HG03442 (cell line): ENCODE data around the gene NCAPG2.

Experiments used
- ATAC-seq: cut with Tn5 transposase; IDR thresholded peaks from one replicate; pipeline ENCODE4 v1.9.1; 2021; ENCODE audit warnings: mild to moderate bottlenecking, moderate library complexity; ENCODE audit not compliant: unreplicated experiment

Gene NCAPG2, protein sequence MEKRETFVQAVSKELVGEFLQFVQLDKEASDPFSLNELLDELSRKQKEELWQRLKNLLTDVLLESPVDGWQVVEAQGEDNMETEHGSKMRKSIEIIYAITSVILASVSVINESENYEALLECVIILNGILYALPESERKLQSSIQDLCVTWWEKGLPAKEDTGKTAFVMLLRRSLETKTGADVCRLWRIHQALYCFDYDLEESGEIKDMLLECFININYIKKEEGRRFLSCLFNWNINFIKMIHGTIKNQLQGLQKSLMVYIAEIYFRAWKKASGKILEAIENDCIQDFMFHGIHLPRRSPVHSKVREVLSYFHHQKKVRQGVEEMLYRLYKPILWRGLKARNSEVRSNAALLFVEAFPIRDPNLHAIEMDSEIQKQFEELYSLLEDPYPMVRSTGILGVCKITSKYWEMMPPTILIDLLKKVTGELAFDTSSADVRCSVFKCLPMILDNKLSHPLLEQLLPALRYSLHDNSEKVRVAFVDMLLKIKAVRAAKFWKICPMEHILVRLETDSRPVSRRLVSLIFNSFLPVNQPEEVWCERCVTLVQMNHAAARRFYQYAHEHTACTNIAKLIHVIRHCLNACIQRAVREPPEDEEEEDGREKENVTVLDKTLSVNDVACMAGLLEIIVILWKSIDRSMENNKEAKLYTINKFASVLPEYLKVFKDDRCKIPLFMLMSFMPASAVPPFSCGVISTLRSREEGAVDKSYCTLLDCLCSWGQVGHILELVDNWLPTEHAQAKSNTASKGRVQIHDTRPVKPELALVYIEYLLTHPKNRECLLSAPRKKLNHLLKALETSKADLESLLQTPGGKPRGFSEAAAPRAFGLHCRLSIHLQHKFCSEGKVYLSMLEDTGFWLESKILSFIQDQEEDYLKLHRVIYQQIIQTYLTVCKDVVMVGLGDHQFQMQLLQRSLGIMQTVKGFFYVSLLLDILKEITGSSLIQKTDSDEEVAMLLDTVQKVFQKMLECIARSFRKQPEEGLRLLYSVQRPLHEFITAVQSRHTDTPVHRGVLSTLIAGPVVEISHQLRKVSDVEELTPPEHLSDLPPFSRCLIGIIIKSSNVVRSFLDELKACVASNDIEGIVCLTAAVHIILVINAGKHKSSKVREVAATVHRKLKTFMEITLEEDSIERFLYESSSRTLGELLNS

DNA sequence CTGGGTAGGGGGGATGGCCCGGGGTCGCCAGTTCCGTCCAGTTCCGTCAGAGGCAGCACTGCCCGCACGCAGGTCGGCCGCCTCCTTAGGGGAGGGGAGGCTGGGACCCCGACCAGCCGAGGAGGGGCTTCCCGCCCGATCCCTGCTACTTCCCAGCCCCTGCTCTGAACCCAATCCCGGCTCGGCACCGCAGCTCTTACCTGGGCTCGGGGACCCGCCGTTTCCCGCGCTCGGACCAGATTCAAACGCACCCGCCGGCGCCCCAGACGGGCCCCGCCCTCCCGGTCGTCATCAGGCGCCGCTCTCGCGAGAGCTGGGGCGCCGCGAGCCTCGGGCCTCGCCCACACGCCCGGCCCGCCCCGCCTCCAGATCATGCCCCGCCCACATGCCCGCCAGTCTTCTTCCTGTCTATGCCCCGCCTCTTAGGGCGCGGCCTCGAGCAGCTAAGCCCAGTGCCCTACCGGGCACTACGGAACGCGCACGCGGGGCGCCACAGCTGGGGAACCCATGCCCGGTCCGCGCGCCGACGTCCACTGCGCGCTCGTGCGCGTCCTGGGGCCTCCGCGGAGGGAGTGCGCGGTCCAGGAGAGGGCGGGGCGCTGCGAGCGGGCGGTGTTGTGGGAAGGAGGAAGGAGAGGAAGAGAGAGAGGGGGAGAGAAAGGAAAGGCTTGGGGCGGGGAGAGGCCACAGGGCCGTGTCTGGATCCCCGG lies at the start of gene NCAPG2:
Gene NCAPG2 (minus strand): TSS at position 281 of the 710 bp plus-strand sequence. CDS start 2,905 bp downstream, outside the sequence.
- peak; percentile 97 for ATAC-seq

DNA sequence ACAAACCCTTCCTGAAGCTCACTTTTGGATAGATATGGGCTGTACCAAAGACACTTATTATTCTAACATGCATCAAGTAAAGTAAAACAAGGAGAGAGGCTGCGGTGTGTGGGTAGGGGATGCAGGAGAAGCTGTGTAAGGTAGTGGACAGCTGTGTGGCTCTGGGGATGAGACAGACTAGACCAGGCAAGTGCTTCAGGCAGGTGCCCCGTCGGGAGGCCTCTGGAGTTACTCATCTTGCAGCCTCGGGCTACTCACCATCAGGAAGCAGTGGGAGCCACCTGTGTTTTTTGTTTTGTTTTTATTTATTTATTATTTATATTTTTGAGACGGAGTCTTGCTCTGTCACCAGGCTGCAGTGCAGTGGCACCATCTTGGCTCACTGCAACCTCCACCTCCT lies 49.3 kb upstream of the NCAPG2 start:
- ATAC-seq: no peak

DNA sequence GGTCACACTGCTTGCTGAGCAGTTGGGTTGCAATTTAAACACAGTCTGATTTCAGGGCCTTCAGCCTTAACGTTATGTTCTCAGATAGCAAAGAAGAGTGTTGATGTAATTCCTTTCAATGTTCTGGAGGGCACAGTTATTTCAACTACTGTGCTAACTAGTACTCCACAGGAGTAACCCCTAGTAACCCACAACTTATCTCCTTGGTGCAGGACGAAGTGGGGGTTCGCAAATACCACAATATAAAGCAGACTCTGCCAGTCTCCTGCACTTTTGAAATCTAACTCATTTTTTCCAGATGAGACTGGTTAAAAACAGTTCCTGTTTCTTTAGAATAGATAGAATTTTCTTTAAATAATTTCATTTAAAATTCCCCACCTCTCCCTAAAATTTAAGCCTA lies 47.1 kb upstream of the NCAPG2 start:
- ATAC-seq: no peak

- ATAC-seq: no peak
Observed at GRCh38 chr7:158751199-158751598, 46.6 kb upstream of the NCAPG2 start.

GRCh38 chr7:158750702-158751101 lies 46.1 kb upstream of the NCAPG2 start:
- ATAC-seq: no peak

GRCh38 chr7:158749396-158749795 lies 44.8 kb upstream of the NCAPG2 start:
- ATAC-seq: no peak

- ATAC-seq: no peak
Observed at GRCh38 chr7:158748335-158748734, 43.7 kb upstream of the NCAPG2 start.

DNA sequence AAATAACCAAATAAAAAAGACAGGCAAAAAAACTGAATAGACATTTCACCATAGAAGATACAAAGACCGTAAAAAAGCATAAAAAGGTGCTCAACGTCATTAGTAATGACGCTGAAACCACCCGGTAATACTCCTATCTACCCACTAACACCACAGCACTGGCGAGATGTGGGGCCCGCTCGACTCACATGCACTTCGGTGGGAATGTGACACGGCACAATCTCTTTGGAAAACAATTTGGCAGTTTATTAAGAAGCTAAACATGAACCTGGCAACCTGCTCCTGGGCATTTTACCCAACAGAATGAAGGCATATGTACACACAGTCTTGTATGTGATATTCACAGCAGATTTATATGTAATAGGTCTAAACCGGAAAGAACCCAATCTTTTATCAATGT lies 42.8 kb upstream of the NCAPG2 start:
- ATAC-seq: no peak

- ATAC-seq: no peak
Observed at GRCh38 chr7:158746957-158747356, 42.4 kb upstream of the NCAPG2 start.

GRCh38 chr7:158745057-158745715 lies 40.6 kb upstream of the NCAPG2 start:
- no peak for ATAC-seq

GRCh38 chr7:158744070-158744469 lies 39.5 kb upstream of the NCAPG2 start:
- no peak for ATAC-seq

DNA sequence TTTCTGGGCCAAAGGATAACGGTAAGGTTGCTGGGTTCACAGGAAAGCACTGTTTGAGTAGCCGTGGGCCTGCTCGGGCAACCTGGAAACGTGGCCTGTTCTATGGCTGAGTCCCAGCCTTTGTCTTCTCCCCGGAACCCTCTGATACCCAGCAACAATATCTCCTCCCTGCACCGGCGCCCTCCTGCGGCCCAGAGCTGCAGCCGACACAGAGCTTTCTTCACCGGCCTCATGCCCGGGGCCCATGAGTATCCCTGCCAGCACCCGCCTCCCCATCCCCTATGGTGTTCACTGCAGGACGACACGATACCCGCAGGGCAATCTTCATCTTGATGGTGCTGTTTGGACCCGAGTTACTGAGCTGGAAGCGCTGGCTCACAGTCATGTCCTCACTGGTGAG lies 38.6 kb upstream of the NCAPG2 start:
- no peak for ATAC-seq

DNA sequence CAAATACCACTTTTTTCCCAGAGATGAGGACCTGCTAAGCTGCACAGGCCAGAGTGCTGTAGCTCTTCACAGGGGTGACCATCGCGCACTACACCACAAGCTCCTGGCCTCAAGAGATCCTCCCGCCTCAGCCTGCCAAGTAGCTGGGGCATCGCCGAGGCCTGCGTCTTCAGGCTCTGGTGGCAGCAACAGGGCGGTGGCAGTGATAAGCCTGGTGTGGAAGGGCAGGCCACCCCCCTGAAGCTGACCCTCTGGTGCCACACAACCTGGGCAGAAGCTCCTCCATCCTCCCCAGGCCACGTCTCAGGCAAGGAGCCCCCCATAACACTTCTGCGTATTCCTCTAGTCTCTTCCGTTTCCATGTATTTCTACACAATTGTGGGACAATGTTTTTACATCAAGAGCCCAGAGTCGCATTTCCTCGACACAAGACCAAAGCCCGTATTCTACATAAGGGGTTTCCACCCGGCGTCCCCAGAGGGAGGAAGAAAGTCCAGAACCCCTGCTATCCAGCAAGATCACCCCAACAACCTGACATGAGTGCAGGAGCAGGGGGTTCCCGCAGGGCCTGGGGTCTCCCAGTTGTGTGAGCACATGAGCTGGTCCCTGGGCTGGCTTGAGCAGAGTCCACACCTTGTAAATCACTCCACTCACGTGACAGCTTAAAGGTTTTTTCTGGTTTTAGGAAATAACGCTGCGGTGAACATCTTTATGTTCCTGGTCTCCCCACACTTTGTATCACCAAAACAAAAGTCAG lies 37.6 kb upstream of the NCAPG2 start:
- ATAC-seq: no peak

DNA sequence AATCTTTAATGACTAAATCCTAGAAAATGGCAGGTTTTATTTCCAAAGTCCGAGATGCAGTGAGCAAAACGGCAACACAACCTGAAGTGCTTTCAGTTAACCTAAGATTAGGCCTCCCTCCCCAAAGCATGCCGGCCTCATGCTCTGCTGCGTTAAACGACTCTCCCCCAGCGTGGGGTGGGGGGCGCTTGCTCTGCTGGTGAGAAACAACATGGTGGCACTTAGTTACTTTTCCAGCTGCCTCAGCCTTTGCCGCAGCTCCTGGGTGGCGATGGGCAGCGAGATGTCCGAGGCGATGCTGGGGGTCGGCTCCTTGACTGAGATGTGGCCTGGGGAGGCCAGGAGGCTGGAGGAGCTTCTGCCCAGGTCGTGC lies 36.7 kb upstream of the NCAPG2 start:
- ATAC-seq: no peak

GRCh38 chr7:158740657-158741293 lies 36.2 kb upstream of the NCAPG2 start:
- ATAC-seq: no peak

DNA sequence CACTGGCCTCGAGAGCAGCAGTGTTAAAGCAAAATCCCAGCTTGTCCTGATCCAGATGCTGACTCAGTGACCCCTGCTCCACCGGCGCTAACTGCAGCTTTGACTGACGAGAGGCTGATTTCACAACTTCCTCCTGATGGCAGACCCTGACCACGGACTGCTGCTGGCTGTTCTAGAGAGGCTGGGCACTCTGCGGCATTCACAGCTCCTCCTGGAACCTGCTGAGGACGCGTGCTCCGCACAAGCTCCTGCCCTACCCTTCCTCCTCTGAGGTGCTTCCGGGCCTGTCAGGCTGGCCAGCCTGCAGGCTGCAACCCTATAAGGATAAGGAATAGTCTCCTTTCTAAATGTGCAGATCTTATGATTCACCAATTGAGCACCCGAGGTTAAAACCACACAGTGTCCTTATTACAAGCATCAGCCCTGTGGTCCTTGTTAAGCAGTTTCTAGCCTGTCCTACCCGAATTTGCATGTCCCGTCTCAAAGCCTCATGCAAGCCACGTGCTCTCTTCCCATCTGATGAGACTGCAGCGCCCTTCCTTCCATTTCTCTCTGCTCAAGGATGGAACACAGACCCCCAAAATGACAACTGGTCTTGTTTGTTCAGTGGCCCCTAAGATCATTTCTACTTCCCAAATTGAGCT lies 35.5 kb upstream of the NCAPG2 start:
- ATAC-seq: no peak

GRCh38 chr7:158738841-158739240 lies 34.2 kb upstream of the NCAPG2 start:
- no peak for ATAC-seq

DNA sequence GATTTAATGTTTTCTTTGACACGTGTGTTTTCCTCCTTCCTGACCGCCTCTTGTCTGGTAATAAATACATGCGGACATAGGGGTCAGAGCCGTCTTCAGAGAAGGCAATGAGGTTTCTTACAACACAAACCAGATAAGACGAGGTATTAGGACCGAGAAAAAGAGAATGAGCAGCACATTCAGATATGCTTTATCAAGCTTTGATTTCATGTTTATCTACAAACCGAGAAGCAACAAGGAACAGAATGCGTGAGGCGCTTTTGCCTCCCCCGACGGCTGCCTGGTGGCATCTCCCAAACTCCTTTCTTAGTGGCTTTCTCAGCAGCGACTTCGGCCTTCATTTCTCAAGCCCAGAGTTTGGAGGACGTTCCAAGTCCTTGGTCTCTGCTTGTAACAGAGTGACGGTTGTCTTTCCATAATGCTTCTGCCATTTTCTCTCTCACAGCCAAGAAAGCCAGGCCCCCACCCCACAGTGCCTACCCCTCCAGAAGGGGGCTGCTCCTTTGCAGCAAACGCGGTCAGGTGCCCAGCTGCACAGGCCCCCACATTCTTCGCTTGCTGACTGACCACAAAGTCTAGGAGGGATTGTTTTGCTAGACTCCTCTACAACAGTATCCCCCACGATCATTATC lies 32.6 kb upstream of the NCAPG2 start:
- ATAC-seq: no peak
